Loucy (cell line): ENCODE data around the gene AFG3L2.

Source experiments
- H2AFZ ChIP-seq: fragments of 200-600 bp; sonication (generic); 2 replicates; pipeline ENCODE4 v1.6.0; 2016; ENCODE audit warnings: antibody characterized with exemption, mild to moderate bottlenecking, low read length, moderate library complexity
- H3F3A ChIP-seq: fragments of 200-600 bp; 2 replicates; pipeline ENCODE4 v1.6.0; 2016; ENCODE audit warnings: antibody characterized with exemption, low read depth, mild to moderate bottlenecking
- H3K27me3 ChIP-seq: fragments of 200-600 bp; sonication (generic); 2 replicates; pipeline ENCODE4 v1.6.1; 2014; ENCODE audit warnings: low read length, mild to moderate bottlenecking; ENCODE audit not compliant: insufficient read depth, poor library complexity, severe bottlenecking
- H3K36me3 ChIP-seq: fragments of 200-600 bp; sonication (generic); 2 replicates; pipeline ENCODE4 v1.6.1; 2016; ENCODE audit warnings: low read length; ENCODE audit not compliant: insufficient read depth
- H3K4me1 ChIP-seq: fragments of 200-600 bp; sonication (generic); 2 replicates; pipeline ENCODE4 v1.5.1; 2014; ENCODE audit warnings: low read length, mild to moderate bottlenecking; ENCODE audit not compliant: insufficient read depth, poor library complexity, severe bottlenecking
- H3K4me2 ChIP-seq: fragments of 200-600 bp; sonication (generic); 2 replicates; pipeline ENCODE4 v1.6.0; 2014; ENCODE audit warnings: antibody characterized with exemption, low read length, low read depth, mild to moderate bottlenecking; ENCODE audit not compliant: poor library complexity, severe bottlenecking
- H3K4me3 ChIP-seq: fragments of 200-600 bp; sonication (generic); 2 replicates; pipeline ENCODE4 v1.5.1; 2014; ENCODE audit warnings: low read length, mild to moderate bottlenecking, mixed read lengths; ENCODE audit not compliant: poor library complexity, severe bottlenecking
- H3K79me2 ChIP-seq: fragments of 200-600 bp; sonication (generic); 2 replicates; pipeline ENCODE4 v1.6.1; 2014; ENCODE audit warnings: low read length; ENCODE audit not compliant: insufficient read depth
- H3K9ac ChIP-seq: fragments of 200-600 bp; sonication (generic); 2 replicates; pipeline ENCODE4 v1.6.0; 2014; ENCODE audit warnings: mild to moderate bottlenecking, low read depth, low read length, moderate library complexity; ENCODE audit not compliant: poor library complexity, severe bottlenecking
- H3K9me2 ChIP-seq: fragments of 200-600 bp; sonication (generic); replicated peaks from 2 replicates; pipeline ENCODE4 v1.6.1; 2016; ENCODE audit warnings: low read depth, low read length, mixed read lengths
- H3K9me3 ChIP-seq: fragments of 200-600 bp; sonication (generic); 2 replicates; pipeline ENCODE4 v1.6.1; 2014; ENCODE audit warnings: mild to moderate bottlenecking, antibody characterized with exemption, low read length, low read depth; ENCODE audit not compliant: insufficient read depth
- H4K20me1 ChIP-seq: fragments of 200-600 bp; sonication (generic); 2 replicates; pipeline ENCODE4 v1.6.0; 2014; ENCODE audit warnings: antibody characterized with exemption, low read length, mild to moderate bottlenecking; ENCODE audit not compliant: insufficient read depth, poor library complexity, severe bottlenecking
- EZH2phosphoT487 ChIP-seq: fragments of 200-600 bp; IDR thresholded peaks from 2 replicates; pipeline ENCODE4 v1.6.1; 2018; ENCODE audit warnings: antibody characterized with exemption, mild to moderate bottlenecking, moderate library complexity, borderline replicate concordance
- TF ChIP-seq, protein P1 (sequence below): fragments of 200-600 bp; sonication (generic); conservative IDR thresholded peaks from 2 replicates; pipeline ENCODE4 v1.5.1; 2014; ENCODE audit warnings: mild to moderate bottlenecking, antibody characterized with exemption, low read length

The AFG3L2 gene

DNA sequence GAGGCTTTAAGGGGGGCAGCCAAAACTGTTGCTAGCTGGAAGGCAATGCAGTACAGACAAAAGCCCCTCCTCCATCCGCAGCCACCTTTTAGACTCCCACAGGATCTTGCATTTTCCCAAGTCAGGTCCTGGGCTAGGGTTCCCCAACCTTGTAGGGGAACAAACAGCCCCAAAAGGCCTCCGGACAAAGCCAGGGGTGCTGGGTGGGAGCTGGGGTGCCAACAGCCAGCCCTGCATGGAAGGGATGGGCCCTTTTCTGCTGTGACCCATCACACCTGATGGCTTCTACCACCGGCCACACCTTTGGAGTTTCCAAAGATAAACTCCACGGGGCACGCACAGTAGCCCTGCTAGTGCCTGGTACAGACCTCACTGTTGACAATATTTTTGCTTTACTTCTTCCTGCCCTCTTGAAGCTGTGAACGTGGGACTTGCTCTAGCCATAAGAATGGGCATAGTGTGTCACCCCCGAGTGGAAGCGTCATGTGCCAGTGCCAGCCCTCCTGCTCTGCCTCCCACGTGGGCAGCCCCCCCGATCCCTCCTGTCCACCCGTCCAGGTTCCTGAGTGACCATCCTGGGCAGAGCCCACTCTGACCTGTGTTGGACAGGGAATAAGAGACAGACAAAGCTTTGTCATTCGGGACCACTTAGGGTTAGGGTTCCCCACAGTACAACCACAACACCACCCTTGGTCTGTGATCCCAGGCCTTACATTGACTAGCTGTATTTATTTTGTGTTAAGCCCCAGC lies 50.1 kb downstream of the AFG3L2 start:
- TF ChIP-seq, protein P1, sequence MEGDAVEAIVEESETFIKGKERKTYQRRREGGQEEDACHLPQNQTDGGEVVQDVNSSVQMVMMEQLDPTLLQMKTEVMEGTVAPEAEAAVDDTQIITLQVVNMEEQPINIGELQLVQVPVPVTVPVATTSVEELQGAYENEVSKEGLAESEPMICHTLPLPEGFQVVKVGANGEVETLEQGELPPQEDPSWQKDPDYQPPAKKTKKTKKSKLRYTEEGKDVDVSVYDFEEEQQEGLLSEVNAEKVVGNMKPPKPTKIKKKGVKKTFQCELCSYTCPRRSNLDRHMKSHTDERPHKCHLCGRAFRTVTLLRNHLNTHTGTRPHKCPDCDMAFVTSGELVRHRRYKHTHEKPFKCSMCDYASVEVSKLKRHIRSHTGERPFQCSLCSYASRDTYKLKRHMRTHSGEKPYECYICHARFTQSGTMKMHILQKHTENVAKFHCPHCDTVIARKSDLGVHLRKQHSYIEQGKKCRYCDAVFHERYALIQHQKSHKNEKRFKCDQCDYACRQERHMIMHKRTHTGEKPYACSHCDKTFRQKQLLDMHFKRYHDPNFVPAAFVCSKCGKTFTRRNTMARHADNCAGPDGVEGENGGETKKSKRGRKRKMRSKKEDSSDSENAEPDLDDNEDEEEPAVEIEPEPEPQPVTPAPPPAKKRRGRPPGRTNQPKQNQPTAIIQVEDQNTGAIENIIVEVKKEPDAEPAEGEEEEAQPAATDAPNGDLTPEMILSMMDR = no peak
- no peak for TF ChIP-seq EZH2phosphoT487
- no peak overlapping the region for H2AFZ ChIP-seq
- H3K9me3 ChIP-seq = no peaks in the 10 kb centered on the region
- H3K9ac ChIP-seq = no peak overlapping the region
- H4K20me1 ChIP-seq = no peaks in the 10 kb centered on the region
- no peaks in the 10 kb centered on the region for H3K9me2 ChIP-seq
- H3K4me3 ChIP-seq = no peak overlapping the region
- no peaks in the 10 kb centered on the region for H3F3A ChIP-seq
- peaks cover 40% of the 10 kb centered on the region; the same call in 1 of the 2 replicates for H3K36me3 ChIP-seq
- no peaks in the 10 kb centered on the region for H3K79me2 ChIP-seq
- no peaks in the 10 kb centered on the region for H3K27me3 ChIP-seq
- H3K4me1 ChIP-seq = no peaks in the 10 kb centered on the region
- no peak overlapping the region for H3K4me2 ChIP-seq

DNA sequence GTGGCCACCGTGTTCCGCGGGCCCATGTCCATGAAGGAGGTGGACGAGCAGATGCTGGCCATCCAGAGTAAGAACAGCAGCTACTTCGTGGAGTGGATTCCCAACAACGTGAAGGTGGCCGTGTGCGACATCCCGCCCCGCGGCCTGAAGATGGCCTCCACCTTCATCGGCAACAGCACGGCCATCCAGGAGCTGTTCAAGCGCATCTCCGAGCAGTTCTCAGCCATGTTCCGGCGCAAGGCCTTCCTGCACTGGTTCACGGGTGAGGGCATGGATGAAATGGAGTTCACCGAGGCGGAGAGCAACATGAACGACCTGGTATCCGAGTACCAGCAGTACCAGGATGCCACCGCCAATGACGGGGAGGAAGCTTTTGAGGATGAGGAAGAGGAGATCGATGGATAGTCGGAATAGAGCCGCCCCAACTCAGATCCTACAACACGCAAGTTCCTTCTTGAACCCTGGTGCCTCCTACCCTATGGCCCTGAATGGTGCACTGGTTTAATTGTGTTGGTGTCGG lies 51.2 kb downstream of the AFG3L2 start:
- Histone ChIP-seq H3K36me3 (peaks cover 40% of the 10 kb centered on the region; the same call in 1 of the 2 replicates), H3K4me2 (no peak overlapping the region), H3K9me3 (no peaks in the 10 kb centered on the region), H3K4me3 (no peak overlapping the region), H2AFZ (no peak overlapping the region), H3K9ac (no peak overlapping the region), H3K79me2 (no peaks in the 10 kb centered on the region), H3F3A (no peaks in the 10 kb centered on the region), H3K9me2 (no peaks in the 10 kb centered on the region), H4K20me1 (no peaks in the 10 kb centered on the region), H3K4me1 (no peaks in the 10 kb centered on the region), H3K27me3 (no peaks in the 10 kb centered on the region)
- TF ChIP-seq, protein P1 = no peak
- TF ChIP-seq EZH2phosphoT487 = no peak

DNA sequence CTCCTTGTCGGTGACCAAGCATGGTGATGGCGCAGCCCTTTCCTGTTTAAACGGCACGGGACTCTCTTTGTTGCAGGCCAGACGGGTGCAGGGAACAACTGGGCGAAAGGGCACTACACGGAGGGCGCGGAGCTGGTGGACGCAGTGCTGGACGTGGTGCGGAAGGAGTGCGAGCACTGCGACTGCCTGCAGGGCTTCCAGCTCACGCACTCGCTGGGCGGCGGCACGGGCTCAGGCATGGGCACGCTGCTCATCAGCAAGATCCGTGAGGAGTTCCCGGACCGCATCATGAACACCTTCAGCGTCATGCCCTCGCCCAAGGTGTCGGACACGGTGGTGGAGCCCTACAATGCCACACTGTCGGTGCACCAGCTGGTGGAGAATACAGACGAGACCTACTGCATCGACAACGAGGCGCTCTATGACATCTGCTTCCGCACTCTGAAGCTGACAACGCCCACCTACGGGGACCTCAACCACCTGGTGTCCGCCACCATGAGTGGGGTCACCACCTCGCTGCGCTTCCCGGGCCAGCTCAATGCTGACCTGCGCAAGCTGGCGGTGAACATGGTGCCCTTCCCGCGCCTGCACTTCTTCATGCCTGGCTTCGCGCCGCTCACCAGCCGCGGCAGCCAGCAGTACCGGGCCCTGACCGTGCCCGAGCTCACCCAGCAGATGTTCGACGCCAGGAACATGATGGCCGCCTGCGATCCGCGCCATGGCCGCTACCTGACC lies 51.9 kb downstream of the AFG3L2 start:
- no peaks in the 10 kb centered on the region for H3F3A ChIP-seq
- H3K4me2 ChIP-seq = no peak overlapping the region
- H2AFZ ChIP-seq = no peak overlapping the region
- H3K9me3 ChIP-seq = no peaks in the 10 kb centered on the region
- H3K27me3 ChIP-seq = no peaks in the 10 kb centered on the region
- H3K4me1 ChIP-seq = no peaks in the 10 kb centered on the region
- no peak overlapping the region for H3K4me3 ChIP-seq
- H3K9me2 ChIP-seq = no peaks in the 10 kb centered on the region
- H3K79me2 ChIP-seq = no peaks in the 10 kb centered on the region
- peaks cover 40% of the 10 kb centered on the region; the same call in 1 of the 2 replicates for H3K36me3 ChIP-seq
- H4K20me1 ChIP-seq = no peaks in the 10 kb centered on the region
- no peak for TF ChIP-seq EZH2phosphoT487
- TF ChIP-seq, protein P1 = no peak
- no peak overlapping the region for H3K9ac ChIP-seq
